K562 (cell line): ENCODE measurements around the gene IGLON5. TPM values are rescaled to one million over a fixed set of nuclear protein-coding genes. Genes with fewer than 3 reads are reported as not detected.
A peak's percentile ranks its signal among the peaks of the same experiment; 100 is the strongest.

Experiments used
- ATAC-seq: fragments of 200-7000 bp; cut with Tn5 transposase; 3 replicates; pipeline ENCODE4 v1.9.1; 2020; ENCODE audit warnings: moderate library complexity
- BruUV-seq: library from RNA; stranded (reverse); fragments of 400-500 nt; replicated peaks from 2 replicates; lab custom pipeline; 2021; lab: Mats Ljungman, UMichigan
- CTCF ChIA-PET: fragments of 300-600 bp; formaldehyde crosslinking; extraction: SDS; loops from one replicate; lab custom pipeline; 2021; ENCODE audit warnings: low intra/inter-chr PET ratio; lab: Yijun Ruan, JAX
- POLR2A ChIA-PET: fragments of 300-600, 350-650 bp; sonication (Branson Sonifier 250); formaldehyde crosslinking; extraction: SDS; loops from one replicate; lab custom pipeline; 2021; ENCODE audit warnings: antibody characterized with exemption, inconsistent platforms; lab: Yijun Ruan, JAX
- DNase-seq, 4 experiments: peaks; one replicate each; pipeline versions ENCODE4 v3.0.0 to v3.0.0-alpha.2; 2011 to 2018; ENCODE audit warnings: low spot score in 3 of 4, mixed read lengths in 3 of 4; ENCODE audit errors: extremely low read depth in 1 of 4
- FAIRE-seq: peaks from 2 replicates; lab custom pipeline; 2011; peaks lifted over from hg19 to GRCh38; lab: Jason Lieb, UNC
- H2AFZ ChIP-seq: 2 replicates; pipeline ENCODE4 v1.6.0; 2011; ENCODE audit warnings: low read depth, low read length, control low read depth, inconsistent platforms
- H3K27ac ChIP-seq: fragments of 200-600 bp; 3 replicates; pipeline ENCODE4 v1.8.0; 2011; ENCODE audit warnings: low read depth, mild to moderate bottlenecking, control low read depth, inconsistent platforms, low read length, moderate library complexity, mixed read lengths; ENCODE audit errors: extremely low read depth
- H3K27me3 ChIP-seq, 2 experiments: fragments of 300-600 bp in 1 of 2; 2 replicates in 1 of 2; 3 replicates in 1 of 2; pipeline versions ENCODE4 v1.6.0 to v1.8.0; 2011; ENCODE audit warnings: inconsistent platforms in 2 of 2, low read length in 2 of 2, mild to moderate bottlenecking in 1 of 2, mixed read lengths in 1 of 2, moderate library complexity in 1 of 2; ENCODE audit not compliant: control insufficient read depth in 2 of 2, insufficient read depth in 2 of 2
- H3K36me3 ChIP-seq: fragments of 300-600 bp; 3 replicates; pipeline ENCODE4 v1.8.0; 2011; ENCODE audit warnings: mild to moderate bottlenecking, low read length, inconsistent platforms; ENCODE audit not compliant: control insufficient read depth, insufficient read depth
- H3K4me1 ChIP-seq, 2 experiments: fragments of 200-600 bp in 1 of 2; replicated peaks in 1 of 2; 2 replicates in 1 of 2; 3 replicates in 1 of 2; pipeline versions ENCODE4 v1.5.1 to v1.8.0; 2011; ENCODE audit warnings: inconsistent platforms in 2 of 2, low read length in 2 of 2, mild to moderate bottlenecking in 1 of 2, mixed read lengths in 1 of 2, moderate library complexity in 1 of 2; ENCODE audit not compliant: control insufficient read depth in 2 of 2, insufficient read depth in 2 of 2
- H3K4me2 ChIP-seq: 2 replicates; pipeline ENCODE4 v1.6.1; 2011; ENCODE audit warnings: low read length, control low read depth, inconsistent platforms, mixed read lengths; ENCODE audit not compliant: insufficient read depth
- H3K4me3 ChIP-seq: fragments of 200-600 bp; sonication (generic), shearing (Covaris generic); 2 replicates; pipeline ENCODE4 v1.5.1; 2016; ENCODE audit warnings: control low read depth, inconsistent platforms
- H3K79me2 ChIP-seq: fragments of 200-600 bp; 3 replicates; pipeline ENCODE4 v1.8.0; 2011; ENCODE audit warnings: low read length, inconsistent platforms; ENCODE audit not compliant: control insufficient read depth, insufficient read depth
- H3K9ac ChIP-seq, 2 experiments: 2 replicates each; pipeline versions ENCODE4 v1.6.0 to v1.6.1; 2011; ENCODE audit warnings: low read depth in 2 of 2, low read length in 2 of 2, control low read depth in 1 of 2, inconsistent platforms in 1 of 2, mild to moderate bottlenecking in 1 of 2, mixed read lengths in 1 of 2; ENCODE audit not compliant: insufficient read depth in 1 of 2
- H3K9me1 ChIP-seq: one replicate; pipeline ENCODE4 v1.6.0; 2011; ENCODE audit warnings: inconsistent platforms, mild to moderate bottlenecking, low read length, moderate library complexity; ENCODE audit not compliant: control insufficient read depth, insufficient read depth
- H3K9me3 ChIP-seq: replicated peaks from 2 replicates; pipeline ENCODE4 v1.5.1; 2011; ENCODE audit warnings: low read depth, low read length, inconsistent platforms; ENCODE audit not compliant: control insufficient read depth, insufficient read depth
- H4K20me1 ChIP-seq: replicated peaks from 2 replicates; pipeline ENCODE4 v1.6.1; 2011; ENCODE audit warnings: low read length, inconsistent platforms, mixed read lengths; ENCODE audit not compliant: control insufficient read depth, insufficient read depth
- ADNP ChIP-seq: fragments of 200-800 bp; sonication (Bioruptor generic); IDR thresholded peaks from 2 replicates; pipeline ENCODE4 v1.6.1; 2016; ENCODE audit warnings: missing genetic modification characterization, missing compliant biosample characterization
- CBX8 ChIP-seq: fragments of 200-600 bp; sonication (generic); IDR thresholded peaks from 2 replicates; pipeline ENCODE4 v1.6.1; 2012; ENCODE audit warnings: borderline replicate concordance, mixed run types, low read depth, mild to moderate bottlenecking, moderate library complexity, mixed read lengths, low read length, control low read depth, inconsistent platforms; ENCODE audit not compliant: poor library complexity, severe bottlenecking; ENCODE audit errors: extremely low read depth
- DDX20 ChIP-seq: fragments of 450-650 bp; IDR thresholded peaks from 2 replicates; pipeline ENCODE4 v1.6.1; 2016; ENCODE audit warnings: missing genetic modification characterization, low read depth, mild to moderate bottlenecking, missing compliant biosample characterization, moderate library complexity
- DPF2 ChIP-seq: fragments of 450-650 bp; IDR thresholded peaks from 2 replicates; pipeline ENCODE4 v1.6.1; 2016
- HDAC2 ChIP-seq: fragments of 450-650 bp; IDR thresholded peaks from 2 replicates; pipeline ENCODE4 v1.6.1; 2016; ENCODE audit warnings: mild to moderate bottlenecking
- JUN ChIP-seq, 2 experiments: sonication (generic) in 1 of 2; formaldehyde crosslinking in 1 of 2; IDR thresholded peaks; 2 replicates each; pipeline versions ENCODE4 v1.6.1 to v1.8.0; 2012 to 2022; ENCODE audit warnings: borderline replicate concordance in 2 of 2, mild to moderate bottlenecking in 2 of 2, improper control_type of control experiment in 1 of 2, low read depth in 1 of 2, low read length in 1 of 2, missing genetic modification reagents in 1 of 2
- OTX1 ChIP-seq: fragments of 450-650 bp; formaldehyde crosslinking; IDR thresholded peaks from 2 replicates; pipeline ENCODE4 v1.4.0; 2022; ENCODE audit warnings: mild to moderate bottlenecking
- RCOR1 ChIP-seq, 2 experiments: IDR thresholded peaks; 2 replicates each; pipeline ENCODE4 v1.6.1; 2012; ENCODE audit warnings: low read depth in 2 of 2, low read length in 2 of 2, borderline replicate concordance in 1 of 2, improper control_type of control experiment in 1 of 2
- RFX1 ChIP-seq: fragments of 450-650 bp; IDR thresholded peaks from 2 replicates; pipeline ENCODE4 v1.6.1; 2016; ENCODE audit warnings: mild to moderate bottlenecking, moderate library complexity
- SAFB2 ChIP-seq: fragments of 200-400 bp; formaldehyde crosslinking; IDR thresholded peaks from 2 replicates; pipeline ENCODE4 v1.6.1; 2018; ENCODE audit warnings: borderline replicate concordance, low read length, low read depth, moderate library complexity; ENCODE audit not compliant: severe bottlenecking
- SMAD2 ChIP-seq: fragments of 150-350 bp; IDR thresholded peaks from 2 replicates; pipeline ENCODE4 v1.6.1; 2014; ENCODE audit warnings: low read depth, mild to moderate bottlenecking, low read length
- SMARCA5 ChIP-seq: fragments of 450-650 bp; IDR thresholded peaks from 2 replicates; pipeline ENCODE4 v1.6.1; 2016
- SMC3 ChIP-seq: conservative IDR thresholded peaks from 2 replicates; pipeline ENCODE4 v1.6.1; 2011; ENCODE audit warnings: low read depth, low read length, improper control_type of control experiment; ENCODE audit not compliant: insufficient read depth
- TAL1 ChIP-seq: fragments of 450-650 bp; IDR thresholded peaks from 2 replicates; pipeline ENCODE4 v1.6.1; 2016; ENCODE audit warnings: mild to moderate bottlenecking
- THRB ChIP-seq: fragments of 450-650 bp; formaldehyde crosslinking; conservative IDR thresholded peaks from 2 replicates; pipeline ENCODE4 v1.4.0; 2022; ENCODE audit warnings: mild to moderate bottlenecking, missing genetic modification characterization
- ZFP36 ChIP-seq: fragments of 150-350 bp; IDR thresholded peaks from 2 replicates; pipeline ENCODE4 v1.6.1; 2018; ENCODE audit warnings: low read length, low read depth; ENCODE audit not compliant: partially characterized antibody
- ZNF280A ChIP-seq: fragments of 450-650 bp; IDR thresholded peaks from 2 replicates; pipeline ENCODE4 v1.6.1; 2018; ENCODE audit warnings: mild to moderate bottlenecking, low read depth; ENCODE audit not compliant: partially characterized antibody
- ZNF586 ChIP-seq: fragments of 450-650 bp; formaldehyde crosslinking; conservative IDR thresholded peaks from 2 replicates; pipeline ENCODE4 v1.4.0; 2020; ENCODE audit warnings: mild to moderate bottlenecking, moderate library complexity
- WGBS: fragments of 100-300 bp; shearing (Covaris generic); methylation state at CpG from one replicate; pipeline ENCODE4 v1.1.6; 2016; ENCODE audit warnings: low coverage, mixed read lengths; ENCODE audit not compliant: insufficient coverage; ENCODE audit errors: missing lambda C conversion rate; 5-methylcytosine and 5-hydroxymethylcytosine counted together
- in situ Hi-C: fragments of 300-500 bp; cut with MboI; formaldehyde crosslinking; loops from 4 replicates; pipeline ENCODE4 v1.15.0; 2018; ENCODE audit warnings: inconsistent platforms, mixed read lengths
- intact Hi-C: fragments of 100-400 bp; cut with micrococcal nuclease; formaldehyde crosslinking; loops from 2 replicates; pipeline ENCODE4 v1.14.2; 2022
- polyA plus RNA-seq, 8 experiments: library from polyadenylated mRNA; depleted of rRNA in 4 of 8; stranded (reverse) in 5 of 8; unstranded in 3 of 8; fragments of >200 nt; fragmentation: Nextera tagmentation in 2 of 8; fragmentation: Illumina TruSeq in 1 of 8; extraction: Ambion mirVana in 2 of 8; extraction: Trizol in 1 of 8; gene quantifications; 2 replicates each; pipeline versions ENCODE4 v1.2.1 to v1.2.3, GENCODE V29; 2011 to 2014; ENCODE audit warnings: inconsistent platforms in 1 of 8, missing spikeins in 1 of 8
- total RNA-seq, 7 experiments: library from RNA; depleted of rRNA in 6 of 7; stranded (reverse); fragments of >200 nt in 6 of 7; fragmentation: Illumina TruSeq in 2 of 7; extraction: Trizol in 2 of 7; gene quantifications; 2 replicates each; pipeline versions ENCODE4 v1.2.1 to v1.2.3, GENCODE V29; 2011 to 2021; ENCODE audit warnings: low replicate concordance in 1 of 7

The IGLON5 gene
- total and polyA plus RNA-seq, 9 of the 15 experiments (the other 6 are each of a cell fraction or from before 2014, with no cell fraction given) = 0.03 to 0.22 (median 0.14) TPM; not detected in 2

GRCh38 chr19:51342631-51343569 is 31.5 kb downstream of the IGLON5 start:
- WGBS = 41% methylated on average over 9 of the region's 9 CpGs
- TF ChIP-seq ZNF280A = no peak
- TF ChIP-seq DDX20 = no peak
- TF ChIP-seq SMAD2 = no peak
- peak; percentile 65; the same call in 1 of the 2 replicates for TF ChIP-seq HDAC2
- TF ChIP-seq JUN (IDR thresholded peaks at IDR 0.05; ENCODE audit: borderline replicate concordance, low read depth, low read length) = no peak
- TF ChIP-seq JUN (CRISPR knock-in tag; IDR thresholded peaks at IDR 0.05; ENCODE audit: borderline replicate concordance) = no peak
- TF ChIP-seq DPF2 = peak; percentile 27; the same call in 1 of the 2 replicates
- TF ChIP-seq ZNF586 (CRISPR knock-in tag) = no peak
- peak; percentile 60; the same call in 1 of the 2 replicates for TF ChIP-seq SMARCA5
- 0 out of 2 replicates have a peak, but pooled peaks have one; percentile 13 for TF ChIP-seq THRB (CRISPR knock-in tag)
- no peak for TF ChIP-seq SAFB2
- TF ChIP-seq OTX1 (CRISPR knock-in tag) = peak; percentile 34; the same call in 1 of the 2 replicates
- TF ChIP-seq TAL1 = 0 out of 2 replicates have a peak, but pooled peaks have one; percentile 6
- TF ChIP-seq RCOR1 (IDR thresholded peaks at IDR 0.05; ENCODE audit: borderline replicate concordance in 1 of 2, low read depth in 2 of 2, low read length in 2 of 2) = peak in 1 of 2 experiments; percentile 78; a peak in 1 of 4 replicates
- TF ChIP-seq RFX1 = no peak
- 0 out of 2 replicates have a peak, but pooled peaks have one; percentile 21 for TF ChIP-seq ADNP (tag)
- TF ChIP-seq ZFP36 = peak; percentile 93
- no peak for TF ChIP-seq SMC3
- TF ChIP-seq CBX8 = no peak

More at GRCh38 chr19:51342631-51343569, 31.5 kb downstream of the IGLON5 start:
- BruUV-seq = no TSS peak
- H3K9me3 ChIP-seq = no peaks in the 10 kb centered on the region
- ChIA-PET CTCF (no interaction called here), POLR2A (interaction anchor here (0.6 to 4.0 kb wide), 10 partner anchors 8 to 595 kb away, joined by 3 to 22 read pairs (median 4); partner anchors contain the start of gene ETFB)
- H4K20me1 ChIP-seq = no peaks in the 10 kb centered on the region
- intact Hi-C loops = no loop called here
- in situ Hi-C loops = no loop called here
- no peaks in the 10 kb centered on the region for H3K79me2 ChIP-seq
- no peak overlapping the region for H3K27ac ChIP-seq
- peaks cover 37% of the 10 kb centered on the region; the same call in 2 of the 3 replicates for H3K36me3 ChIP-seq
- ATAC-seq (no peak), DNase-seq (no peak), FAIRE-seq (no peak)
- H2AFZ ChIP-seq = no peak overlapping the region
- H3K9ac ChIP-seq = peak overlapping the region in 1 of 2 experiments; percentile 81; a peak in 2 of 4 replicates
- H3K4me1 ChIP-seq = peaks cover 26 to 38% of the 10 kb centered on the region in 2 experiments; a peak in 4 of 5 replicates
- H3K27me3 ChIP-seq = no peaks in the 10 kb centered on the region
- no peak overlapping the region for H3K4me3 ChIP-seq
- H3K9me1 ChIP-seq = no peaks in the 10 kb centered on the region
- H3K4me2 ChIP-seq = no peak overlapping the region
